Jurkat, Clone E6-1 (cell line): ENCODE measurements around the gene KCNMB3.
"Not testable (repeated sequence)": the region's sequence is repeated elsewhere in the genome, so short reads cannot be mapped to it uniquely, and the experiment has no call there.

Experiments
- DNase-seq: peaks from one replicate; pipeline ENCODE4 v3.0.0-alpha.2; 2011; ENCODE audit warnings: low read depth, low spot score
- H3K4me3 ChIP-seq: 2 replicates; pipeline ENCODE4 v1.5.1; 2011; ENCODE audit warnings: mild to moderate bottlenecking, low read length, control low read depth, moderate library complexity

The KCNMB3 gene

GRCh38 chr3:179223548-179223947 is 27.4 kb downstream of the KCNMB3 start:
- H3K4me3 ChIP-seq: no peak overlapping the region
- DNase-seq: no peak

- not testable (repeated sequence) for H3K4me3 ChIP-seq, DNase-seq
Measured at GRCh38 chr3:179218213-179218612, 32.7 kb downstream of the KCNMB3 start.

- H3K4me3 ChIP-seq, DNase-seq: not testable (repeated sequence)
Measured at GRCh38 chr3:179215550-179215949, 35.4 kb downstream of the KCNMB3 start.

- DNase-seq: no peak
- no peak overlapping the region for H3K4me3 ChIP-seq
Measured at GRCh38 chr3:179200790-179201189, 50.1 kb downstream of the KCNMB3 start.

GRCh38 chr3:179196700-179197099 is 54.2 kb downstream of the KCNMB3 start:
- DNase-seq: no peak
- no peak overlapping the region for H3K4me3 ChIP-seq

- no peak overlapping the region for H3K4me3 ChIP-seq
- peak; percentile 70 for DNase-seq
Measured at GRCh38 chr3:179196098-179196497, 54.8 kb downstream of the KCNMB3 start.

GRCh38 chr3:179194931-179195330 is 56.0 kb downstream of the KCNMB3 start:
- H3K4me3 ChIP-seq: no peak overlapping the region
- no peak for DNase-seq
